GM03348 (cell line): Measurements from ENCODE around the gene SOCS3.

ENCODE experiments used
- DNase-seq: peaks from one replicate; pipeline ENCODE4 v3.0.0; 2012; ENCODE audit warnings: low spot score

The SOCS3 gene

GRCh38 chr17:78307887-78308638 is 51.8 kb downstream of the SOCS3 start:
- no peak for DNase-seq

DNA sequence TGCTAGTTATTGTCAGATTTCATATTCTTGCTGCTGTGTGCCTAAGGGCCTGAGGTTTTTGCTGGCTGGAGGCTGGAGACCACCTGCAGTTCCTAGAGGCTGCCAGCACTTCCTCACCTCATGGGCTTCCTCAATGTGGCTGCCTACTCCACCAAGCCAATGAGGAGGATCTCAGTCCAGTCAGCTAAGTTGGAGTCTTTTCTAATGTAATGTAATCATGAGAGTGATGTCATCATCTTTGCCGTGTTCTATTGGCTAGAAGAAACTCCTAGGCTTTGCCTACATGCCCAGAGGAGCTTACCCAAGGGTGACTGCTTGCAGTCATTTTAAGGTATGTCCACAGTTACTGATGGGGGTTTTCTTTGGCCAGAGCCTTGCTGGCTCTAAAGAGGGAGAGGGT is 53.0 kb downstream of the SOCS3 start:
- no peak for DNase-seq
